SK-N-DZ (cell line): ENCODE measurements around the gene DTX4.

Experiments used
- DNase-seq: peaks from one replicate; pipeline ENCODE4 v3.0.0-alpha.2; 2015; ENCODE audit warnings: low spot score

Gene DTX4

GRCh38 chr11:59172345-59173079 lies 580 bp downstream of the DTX4 start:
- DNase-seq: peak; percentile 15

- peak; percentile 48 for DNase-seq
Measured at GRCh38 chr11:59173080-59173963, 1.4 kb downstream of the DTX4 start.

GRCh38 chr11:59173964-59174663 lies 2.2 kb downstream of the DTX4 start:
- DNase-seq: no peak

GRCh38 chr11:59174664-59175033 lies 2.7 kb downstream of the DTX4 start:
- DNase-seq: no peak

- DNase-seq: peak; percentile 48
Measured at GRCh38 chr11:59175091-59175501, 3.2 kb downstream of the DTX4 start.

GRCh38 chr11:59176330-59176729 lies 4.4 kb downstream of the DTX4 start:
- no peak for DNase-seq

- no peak for DNase-seq
Measured at GRCh38 chr11:59178402-59178801, 6.5 kb downstream of the DTX4 start.

- no peak for DNase-seq
Measured at GRCh38 chr11:59179121-59179520, 7.2 kb downstream of the DTX4 start.

- no peak for DNase-seq
Measured at GRCh38 chr11:59180168-59180776, 8.3 kb downstream of the DTX4 start.

- DNase-seq: no peak
Measured at GRCh38 chr11:59180907-59181306, 9.0 kb downstream of the DTX4 start.

- no peak for DNase-seq
Measured at GRCh38 chr11:59181746-59182456, 10.0 kb downstream of the DTX4 start.

- no peak for DNase-seq
Measured at GRCh38 chr11:59182457-59183151, 10.7 kb downstream of the DTX4 start.

- DNase-seq: no peak
Measured at GRCh38 chr11:59183771-59184170, 11.8 kb downstream of the DTX4 start.

- DNase-seq: peak; percentile 26
Measured at GRCh38 chr11:59184691-59185339, 12.9 kb downstream of the DTX4 start.

GRCh38 chr11:59185386-59185945 lies 13.5 kb downstream of the DTX4 start:
- DNase-seq: no peak

GRCh38 chr11:59186130-59186594 lies 14.2 kb downstream of the DTX4 start:
- DNase-seq: peak; percentile 36

- DNase-seq: no peak
Measured at GRCh38 chr11:59187035-59187434, 15.1 kb downstream of the DTX4 start.

- no peak for DNase-seq
Measured at GRCh38 chr11:59187587-59187986, 15.7 kb downstream of the DTX4 start.

- DNase-seq: no peak
Measured at GRCh38 chr11:59188954-59189353, 17.0 kb downstream of the DTX4 start.

GRCh38 chr11:59189986-59190385 lies 18.1 kb downstream of the DTX4 start:
- DNase-seq: no peak
